ENCODE results near the gene ZC2HC1B. TPM values are rescaled to one million over a fixed set of nuclear protein-coding genes. Genes with fewer than 3 reads are reported as not detected.

ZC2HC1B gene
- not detected for total RNA-seq

DNA sequence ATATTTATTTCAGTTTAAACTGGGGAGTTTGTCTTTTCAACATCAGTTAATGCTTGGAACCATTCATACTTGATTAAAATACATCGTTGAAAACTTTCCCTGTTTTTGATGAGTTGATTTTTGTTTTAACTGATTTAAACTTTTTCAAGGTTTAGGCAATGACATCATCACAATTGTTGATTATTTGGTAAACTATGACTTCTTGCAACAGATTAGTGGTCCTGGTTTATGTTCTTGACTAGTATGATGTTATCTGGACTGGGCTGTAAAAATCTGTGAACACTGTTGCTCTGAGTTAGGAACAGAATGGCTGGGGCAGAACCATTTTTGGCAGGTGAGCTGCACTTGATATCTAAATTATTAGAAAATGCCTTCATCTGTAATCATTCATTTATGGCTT lies at the start of gene ZC2HC1B:
Gene ZC2HC1B, plus strand, starts transcription at position 241 of the 400 bp plus-strand sequence. Its CDS starts 66 bp downstream, at position 307.
- peaks cover 0 to 28% (median 4%) of the 10 kb centered on the region in 4 donors for H3K36me3 ChIP-seq

GRCh38 chr6:143817621-143818020 lies 46.7 kb upstream of the ZC2HC1B start:
- Histone ChIP-seq H3K9me3 (no peaks in the 10 kb centered on the region), H3K27ac (no peak overlapping the region), H3K4me1 (no peaks in the 10 kb centered on the region), H3K4me3 (no peak overlapping the region), H3K36me3 (no peaks in the 10 kb centered on the region), H3K27me3 (no peaks in the 10 kb centered on the region)
- TF ChIP-seq POLR2A (IDR thresholded peaks at IDR 0.05), result no peak
- TF ChIP-seq CTCF (IDR thresholded peaks at IDR 0.05), result no peak
- TF ChIP-seq EP300 (IDR thresholded peaks at IDR 0.05; ENCODE audit: low read depth), result no peak
- TF ChIP-seq POLR2AphosphoS5 (IDR thresholded peaks at IDR 0.05), result no peak
- no peak for DNase-seq
- in situ Hi-C loops (cut with MboI; ENCODE audit: low pct_ligation_motif_present in 1 of 4, low pct_unique_long_range_greater_than_20kb in 1 of 4, low sequenced_read_pairs in 3 of 4), result loop anchor here in 1 of 4 donors (25.0 kb wide), 1 partner anchor 230 kb away; no protein-coding TSS in a partner anchor
- intact Hi-C loops (cut with DNase I; ENCODE audit: low total_unique reads), result no loop called here

More for the DNA sequence above, at the start of gene ZC2HC1B:
- Histone ChIP-seq H3K9me3 (no peaks in the 10 kb centered on the region), H3K27me3 (no peaks in the 10 kb centered on the region), H3K4me3 (no peak within 1 kb of the TSS), H3K4me1 (no peaks in the 10 kb centered on the region), H3K27ac (no peak within 1 kb of the TSS)
- in situ Hi-C loops (cut with MboI; ENCODE audit: low pct_ligation_motif_present in 1 of 4, low pct_unique_long_range_greater_than_20kb in 1 of 4, low sequenced_read_pairs in 3 of 4), result no loop called here
- no peak for TF ChIP-seq EP300 (IDR thresholded peaks at IDR 0.05; ENCODE audit: low read depth)
- TF ChIP-seq POLR2A (IDR thresholded peaks at IDR 0.05), result no peak
- TF ChIP-seq POLR2AphosphoS5 (IDR thresholded peaks at IDR 0.05), result no peak
- no peak for TF ChIP-seq CTCF (IDR thresholded peaks at IDR 0.05)
- WGBS, 2 donors (ENCODE audit: low coverage in 1 of 2), result 45 to 71% methylated on average over 1 of the region's 1 CpG
- intact Hi-C loops (cut with DNase I; ENCODE audit: low total_unique reads), result loop anchor here (10.0 kb wide), 1 partner anchor 151 kb away; no protein-coding TSS in a partner anchor
- no peak for DNase-seq

- Histone ChIP-seq H3K27ac (no peak overlapping the region), H3K36me3 (peaks cover 0 to 3% (median 0%) of the 10 kb centered on the region in 4 donors), H3K4me3 (no peak overlapping the region), H3K9me3 (no peaks in the 10 kb centered on the region), H3K4me1 (no peaks in the 10 kb centered on the region), H3K27me3 (no peaks in the 10 kb centered on the region)
- intact Hi-C loops (cut with DNase I; ENCODE audit: low total_unique reads) (no loop called here), in situ Hi-C loops (cut with MboI; ENCODE audit: low pct_ligation_motif_present in 1 of 4, low pct_unique_long_range_greater_than_20kb in 1 of 4, low sequenced_read_pairs in 3 of 4) (loop anchor here in 1 of 4 donors (25.0 kb wide), 1 partner anchor 234 kb away; no protein-coding TSS in a partner anchor)
- 90 to 97% methylated on average over 6 of the region's 6 CpGs for WGBS, 2 donors (ENCODE audit: low coverage in 1 of 2)
- no peak for TF ChIP-seq CTCF (IDR thresholded peaks at IDR 0.05)
- TF ChIP-seq EP300 (IDR thresholded peaks at IDR 0.05; ENCODE audit: low read depth), result no peak
- TF ChIP-seq POLR2AphosphoS5 (IDR thresholded peaks at IDR 0.05), result no peak
- TF ChIP-seq POLR2A (IDR thresholded peaks at IDR 0.05), result no peak
- no peak for DNase-seq
Observed at GRCh38 chr6:143821359-143821758, 42.9 kb upstream of the ZC2HC1B start.

GRCh38 chr6:143822584-143823024 lies 41.7 kb upstream of the ZC2HC1B start:
- WGBS, 2 donors (ENCODE audit: low coverage in 1 of 2), result 74 to 78% methylated on average over 3 of the region's 3 CpGs
- Histone ChIP-seq H3K27me3 (no peaks in the 10 kb centered on the region), H3K9me3 (no peaks in the 10 kb centered on the region), H3K4me3 (no peak overlapping the region), H3K4me1 (no peaks in the 10 kb centered on the region), H3K27ac (no peak overlapping the region), H3K36me3 (peaks cover 0 to 3% (median 0%) of the 10 kb centered on the region in 4 donors)
- in situ Hi-C loops (cut with MboI; ENCODE audit: low pct_ligation_motif_present in 1 of 4, low pct_unique_long_range_greater_than_20kb in 1 of 4, low sequenced_read_pairs in 3 of 4) (loop anchor here in 1 of 4 donors (25.0 kb wide), 1 partner anchor 235 kb away; no protein-coding TSS in a partner anchor), intact Hi-C loops (cut with DNase I; ENCODE audit: low total_unique reads) (no loop called here)
- no peak for DNase-seq
- TF ChIP-seq EP300 (IDR thresholded peaks at IDR 0.05; ENCODE audit: low read depth), result no peak
- no peak for TF ChIP-seq POLR2A (IDR thresholded peaks at IDR 0.05)
- no peak for TF ChIP-seq POLR2AphosphoS5 (IDR thresholded peaks at IDR 0.05)
- no peak for TF ChIP-seq CTCF (IDR thresholded peaks at IDR 0.05)

All from transverse colon (tissue), 4 donors.